H1 (cell line): Measurements from ENCODE around the gene TBX6. TPM values are rescaled to one million over a fixed set of nuclear protein-coding genes. Genes with fewer than 3 reads are reported as not detected.

Experiments used
- ASH2L ChIP-seq: fragments of 200-600, 300-600 bp; sonication (generic); IDR thresholded peaks from one replicate; pipeline ENCODE4 v1.7.1; 2017; ENCODE audit warnings: low read length
- EGR1 ChIP-seq: IDR thresholded peaks from 2 replicates; pipeline ENCODE4 v1.6.1; 2011; ENCODE audit warnings: low read depth, low read length, borderline replicate concordance
- GTF2F1 ChIP-seq: IDR thresholded peaks from 2 replicates; pipeline ENCODE4 v1.6.1; 2012; ENCODE audit warnings: low read depth, low read length, improper control_type of control experiment, borderline replicate concordance
- HDAC2 ChIP-seq, 2 experiments: fragments of 300-600 bp in 1 of 2; sonication (generic) in 1 of 2; IDR thresholded peaks; 2 replicates each; pipeline ENCODE4 v1.6.1; 2011 to 2012; ENCODE audit warnings: low read depth in 2 of 2, low read length in 2 of 2, mild to moderate bottlenecking in 2 of 2, moderate library complexity in 2 of 2, borderline replicate concordance in 1 of 2, inconsistent platforms in 1 of 2
- JUND ChIP-seq: IDR thresholded peaks from 2 replicates; pipeline ENCODE4 v1.6.1; 2011; ENCODE audit warnings: mild to moderate bottlenecking, improper control_type of control experiment, low read length
- KDM1A ChIP-seq: fragments of 200-600, 300-600 bp; sonication (generic); IDR thresholded peaks from 2 replicates; pipeline ENCODE4 v1.7.1; 2016; ENCODE audit warnings: mild to moderate bottlenecking, low read length, borderline replicate concordance
- SP1 ChIP-seq: IDR thresholded peaks from 2 replicates; pipeline ENCODE4 v1.6.1; 2011; ENCODE audit warnings: low read depth, low read length
- SP2 ChIP-seq: IDR thresholded peaks from 2 replicates; pipeline ENCODE4 v1.6.1; 2012; ENCODE audit warnings: mild to moderate bottlenecking, low read length, inconsistent platforms
- polyA plus RNA-seq, 7 experiments: library from polyadenylated mRNA; depleted of rRNA in 3 of 7; stranded (reverse) in 5 of 7; unstranded in 2 of 7; fragments of >200 nt in 5 of 7; fragments of 200-250 nt in 2 of 7; gene quantifications; 1 replicate in 5 of 7; 2 replicates in 1 of 7; 4 replicates in 1 of 7; pipeline versions ENCODE4 v1.2.1 to v1.2.3, GENCODE V29; 2011 to 2013; ENCODE audit warnings: missing spikeins in 2 of 7, mixed read lengths in 2 of 7
- total RNA-seq: library from RNA; stranded (reverse); fragmentation: NEBNext Ultra II Directional; extraction: Animal tissue kit (Norgen Biotek cat#: 25700); gene quantifications from 2 replicates; pipeline ENCODE4 v1.2.1, GENCODE V29; 2021
- TF ChIP-seq, protein P1 (sequence below): fragments of 300-600 bp; sonication (generic); IDR thresholded peaks from 2 replicates; pipeline ENCODE4 v1.7.1; 2012; ENCODE audit warnings: low read length, moderate library complexity, mild to moderate bottlenecking, inconsistent platforms; ENCODE audit not compliant: insufficient replicate concordance

TBX6 gene
- total and polyA plus RNA-seq, 2 of the 8 experiments (the other 6 are each of a cell fraction or from before 2014, with no cell fraction given), result 2.2 to 2.8 TPM

GRCh38 chr16:30131869-30132475 lies 40.2 kb upstream of the TBX6 start (continued):
- TF ChIP-seq, protein P1, sequence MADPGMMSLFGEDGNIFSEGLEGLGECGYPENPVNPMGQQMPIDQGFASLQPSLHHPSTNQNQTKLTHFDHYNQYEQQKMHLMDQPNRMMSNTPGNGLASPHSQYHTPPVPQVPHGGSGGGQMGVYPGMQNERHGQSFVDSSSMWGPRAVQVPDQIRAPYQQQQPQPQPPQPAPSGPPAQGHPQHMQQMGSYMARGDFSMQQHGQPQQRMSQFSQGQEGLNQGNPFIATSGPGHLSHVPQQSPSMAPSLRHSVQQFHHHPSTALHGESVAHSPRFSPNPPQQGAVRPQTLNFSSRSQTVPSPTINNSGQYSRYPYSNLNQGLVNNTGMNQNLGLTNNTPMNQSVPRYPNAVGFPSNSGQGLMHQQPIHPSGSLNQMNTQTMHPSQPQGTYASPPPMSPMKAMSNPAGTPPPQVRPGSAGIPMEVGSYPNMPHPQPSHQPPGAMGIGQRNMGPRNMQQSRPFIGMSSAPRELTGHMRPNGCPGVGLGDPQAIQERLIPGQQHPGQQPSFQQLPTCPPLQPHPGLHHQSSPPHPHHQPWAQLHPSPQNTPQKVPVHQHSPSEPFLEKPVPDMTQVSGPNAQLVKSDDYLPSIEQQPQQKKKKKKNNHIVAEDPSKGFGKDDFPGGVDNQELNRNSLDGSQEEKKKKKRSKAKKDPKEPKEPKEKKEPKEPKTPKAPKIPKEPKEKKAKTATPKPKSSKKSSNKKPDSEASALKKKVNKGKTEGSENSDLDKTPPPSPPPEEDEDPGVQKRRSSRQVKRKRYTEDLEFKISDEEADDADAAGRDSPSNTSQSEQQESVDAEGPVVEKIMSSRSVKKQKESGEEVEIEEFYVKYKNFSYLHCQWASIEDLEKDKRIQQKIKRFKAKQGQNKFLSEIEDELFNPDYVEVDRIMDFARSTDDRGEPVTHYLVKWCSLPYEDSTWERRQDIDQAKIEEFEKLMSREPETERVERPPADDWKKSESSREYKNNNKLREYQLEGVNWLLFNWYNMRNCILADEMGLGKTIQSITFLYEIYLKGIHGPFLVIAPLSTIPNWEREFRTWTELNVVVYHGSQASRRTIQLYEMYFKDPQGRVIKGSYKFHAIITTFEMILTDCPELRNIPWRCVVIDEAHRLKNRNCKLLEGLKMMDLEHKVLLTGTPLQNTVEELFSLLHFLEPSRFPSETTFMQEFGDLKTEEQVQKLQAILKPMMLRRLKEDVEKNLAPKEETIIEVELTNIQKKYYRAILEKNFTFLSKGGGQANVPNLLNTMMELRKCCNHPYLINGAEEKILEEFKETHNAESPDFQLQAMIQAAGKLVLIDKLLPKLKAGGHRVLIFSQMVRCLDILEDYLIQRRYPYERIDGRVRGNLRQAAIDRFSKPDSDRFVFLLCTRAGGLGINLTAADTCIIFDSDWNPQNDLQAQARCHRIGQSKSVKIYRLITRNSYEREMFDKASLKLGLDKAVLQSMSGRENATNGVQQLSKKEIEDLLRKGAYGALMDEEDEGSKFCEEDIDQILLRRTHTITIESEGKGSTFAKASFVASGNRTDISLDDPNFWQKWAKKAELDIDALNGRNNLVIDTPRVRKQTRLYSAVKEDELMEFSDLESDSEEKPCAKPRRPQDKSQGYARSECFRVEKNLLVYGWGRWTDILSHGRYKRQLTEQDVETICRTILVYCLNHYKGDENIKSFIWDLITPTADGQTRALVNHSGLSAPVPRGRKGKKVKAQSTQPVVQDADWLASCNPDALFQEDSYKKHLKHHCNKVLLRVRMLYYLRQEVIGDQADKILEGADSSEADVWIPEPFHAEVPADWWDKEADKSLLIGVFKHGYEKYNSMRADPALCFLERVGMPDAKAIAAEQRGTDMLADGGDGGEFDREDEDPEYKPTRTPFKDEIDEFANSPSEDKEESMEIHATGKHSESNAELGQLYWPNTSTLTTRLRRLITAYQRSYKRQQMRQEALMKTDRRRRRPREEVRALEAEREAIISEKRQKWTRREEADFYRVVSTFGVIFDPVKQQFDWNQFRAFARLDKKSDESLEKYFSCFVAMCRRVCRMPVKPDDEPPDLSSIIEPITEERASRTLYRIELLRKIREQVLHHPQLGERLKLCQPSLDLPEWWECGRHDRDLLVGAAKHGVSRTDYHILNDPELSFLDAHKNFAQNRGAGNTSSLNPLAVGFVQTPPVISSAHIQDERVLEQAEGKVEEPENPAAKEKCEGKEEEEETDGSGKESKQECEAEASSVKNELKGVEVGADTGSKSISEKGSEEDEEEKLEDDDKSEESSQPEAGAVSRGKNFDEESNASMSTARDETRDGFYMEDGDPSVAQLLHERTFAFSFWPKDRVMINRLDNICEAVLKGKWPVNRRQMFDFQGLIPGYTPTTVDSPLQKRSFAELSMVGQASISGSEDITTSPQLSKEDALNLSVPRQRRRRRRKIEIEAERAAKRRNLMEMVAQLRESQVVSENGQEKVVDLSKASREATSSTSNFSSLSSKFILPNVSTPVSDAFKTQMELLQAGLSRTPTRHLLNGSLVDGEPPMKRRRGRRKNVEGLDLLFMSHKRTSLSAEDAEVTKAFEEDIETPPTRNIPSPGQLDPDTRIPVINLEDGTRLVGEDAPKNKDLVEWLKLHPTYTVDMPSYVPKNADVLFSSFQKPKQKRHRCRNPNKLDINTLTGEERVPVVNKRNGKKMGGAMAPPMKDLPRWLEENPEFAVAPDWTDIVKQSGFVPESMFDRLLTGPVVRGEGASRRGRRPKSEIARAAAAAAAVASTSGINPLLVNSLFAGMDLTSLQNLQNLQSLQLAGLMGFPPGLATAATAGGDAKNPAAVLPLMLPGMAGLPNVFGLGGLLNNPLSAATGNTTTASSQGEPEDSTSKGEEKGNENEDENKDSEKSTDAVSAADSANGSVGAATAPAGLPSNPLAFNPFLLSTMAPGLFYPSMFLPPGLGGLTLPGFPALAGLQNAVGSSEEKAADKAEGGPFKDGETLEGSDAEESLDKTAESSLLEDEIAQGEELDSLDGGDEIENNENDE, result no peak
- TF ChIP-seq GTF2F1 (no peak), EGR1 (no peak), ASH2L (no peak), HDAC2 (IDR thresholded peaks at IDR 0.05; ENCODE audit: borderline replicate concordance in 1 of 2, low read depth in 2 of 2, low read length in 2 of 2) (no peak), SP2 (no peak), SP1 (no peak), JUND (no peak), KDM1A (no peak)
